ENCODE results near the gene GALNT6. TPM values are rescaled to one million over a fixed set of nuclear protein-coding genes. Genes with fewer than 3 reads are reported as not detected.

The GALNT6 gene
- total and polyA plus RNA-seq, 2 experiments from 2014 or later: 28.4 to 30.7 TPM

DNA sequence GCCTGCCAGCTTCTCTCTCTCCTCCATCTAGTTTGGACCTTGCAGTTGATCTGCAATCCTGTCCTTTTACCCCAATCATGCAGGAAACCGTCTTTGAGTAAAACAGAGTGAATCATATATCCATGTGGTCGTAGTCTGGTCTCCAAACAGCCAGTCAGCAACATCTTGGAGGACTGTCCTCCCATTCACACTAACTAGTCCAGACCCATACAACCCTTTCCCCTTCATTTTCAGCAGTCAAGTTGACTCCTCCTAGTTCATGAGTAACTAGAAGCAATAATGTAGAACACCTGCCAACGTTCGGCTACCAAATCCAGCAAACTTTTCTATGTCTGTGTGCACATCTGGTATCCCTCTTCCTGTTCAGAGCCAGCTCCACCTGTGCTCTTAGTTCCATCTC lies 56.4 kb downstream of the GALNT6 start:
- WGBS (ENCODE audit: low lambda C conversion rate, missing lambda C conversion rate): 68% methylated on average over 4 of the region's 4 CpGs
- TF ChIP-seq EZH2 (IDR thresholded peaks at IDR 0.05; ENCODE audit: borderline replicate concordance) (no peak), EZH2phosphoT487 (IDR thresholded peaks at IDR 0.05; ENCODE audit: low read depth, severe bottlenecking, unreplicated experiment) (no peak)
- TF ChIP-seq, protein P1, sequence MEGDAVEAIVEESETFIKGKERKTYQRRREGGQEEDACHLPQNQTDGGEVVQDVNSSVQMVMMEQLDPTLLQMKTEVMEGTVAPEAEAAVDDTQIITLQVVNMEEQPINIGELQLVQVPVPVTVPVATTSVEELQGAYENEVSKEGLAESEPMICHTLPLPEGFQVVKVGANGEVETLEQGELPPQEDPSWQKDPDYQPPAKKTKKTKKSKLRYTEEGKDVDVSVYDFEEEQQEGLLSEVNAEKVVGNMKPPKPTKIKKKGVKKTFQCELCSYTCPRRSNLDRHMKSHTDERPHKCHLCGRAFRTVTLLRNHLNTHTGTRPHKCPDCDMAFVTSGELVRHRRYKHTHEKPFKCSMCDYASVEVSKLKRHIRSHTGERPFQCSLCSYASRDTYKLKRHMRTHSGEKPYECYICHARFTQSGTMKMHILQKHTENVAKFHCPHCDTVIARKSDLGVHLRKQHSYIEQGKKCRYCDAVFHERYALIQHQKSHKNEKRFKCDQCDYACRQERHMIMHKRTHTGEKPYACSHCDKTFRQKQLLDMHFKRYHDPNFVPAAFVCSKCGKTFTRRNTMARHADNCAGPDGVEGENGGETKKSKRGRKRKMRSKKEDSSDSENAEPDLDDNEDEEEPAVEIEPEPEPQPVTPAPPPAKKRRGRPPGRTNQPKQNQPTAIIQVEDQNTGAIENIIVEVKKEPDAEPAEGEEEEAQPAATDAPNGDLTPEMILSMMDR (IDR thresholded peaks at IDR 0.05; ENCODE audit: poor library complexity): no peak
- H3K27ac ChIP-seq: no peak overlapping the region

DNA sequence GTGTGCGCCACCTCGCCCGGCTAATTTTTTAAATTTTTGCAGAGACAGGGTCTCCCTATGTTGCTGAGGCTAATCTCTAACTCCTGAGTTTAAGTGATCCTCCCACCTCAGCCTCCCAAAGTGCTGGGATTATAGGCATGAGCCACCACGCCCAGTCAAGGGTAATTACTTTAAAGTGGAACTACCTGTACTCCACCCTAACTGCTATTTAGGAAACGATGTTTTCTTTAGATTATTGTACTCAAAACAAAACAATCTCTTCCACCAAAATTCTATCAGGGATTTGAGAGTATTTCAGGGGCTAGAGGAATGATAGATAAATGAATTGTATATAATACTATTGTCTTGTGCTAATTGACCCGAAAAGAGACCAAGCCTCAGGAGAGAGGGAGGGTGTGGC lies 57.7 kb downstream of the GALNT6 start:
- 74% methylated on average over 6 of the region's 6 CpGs for WGBS (ENCODE audit: low lambda C conversion rate, missing lambda C conversion rate)
- H3K4me2 ChIP-seq: no peak overlapping the region
- H3K9me3 ChIP-seq (ENCODE audit: low read depth): no peaks in the 10 kb centered on the region

More for the DNA sequence above, 56.4 kb downstream of the GALNT6 start:
- no peak for DNase-seq (ENCODE audit: low spot score)
- Histone ChIP-seq H3K4me2 (no peak overlapping the region), H3K9me2 (replicated peaks; ENCODE audit: insufficient read depth) (no peaks in the 10 kb centered on the region), H3K27me3 (no peaks in the 10 kb centered on the region), H3K36me3 (replicated peaks; ENCODE audit: insufficient read depth, low read depth) (no peaks in the 10 kb centered on the region), H3K4me1 (ENCODE audit: insufficient read depth) (no peaks in the 10 kb centered on the region), H3K4me3 (no peak overlapping the region), H3K9me3 (ENCODE audit: low read depth) (no peaks in the 10 kb centered on the region), H2AFZ (no peak overlapping the region), H3K79me2 (no peaks in the 10 kb centered on the region), H4K20me1 (ENCODE audit: insufficient read depth, poor library complexity, severe bottlenecking) (no peaks in the 10 kb centered on the region)

DNA sequence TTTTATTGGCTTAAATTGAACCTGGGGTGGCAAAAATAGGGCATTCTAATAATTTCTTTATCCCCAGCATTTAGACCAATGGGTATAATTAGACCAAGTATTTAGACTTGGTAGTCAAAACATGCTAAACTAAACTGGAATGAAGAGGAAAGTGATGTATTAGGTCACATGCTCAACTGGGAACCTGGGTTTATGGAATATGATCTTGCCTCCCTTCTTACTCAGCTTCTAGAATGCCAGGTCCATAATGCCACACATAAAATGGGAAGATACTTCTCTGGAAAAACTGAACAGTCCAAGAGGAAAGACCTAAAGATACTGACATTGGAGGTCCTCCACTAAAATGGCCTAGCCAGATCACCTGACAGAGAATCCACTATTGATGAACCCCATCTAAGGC lies 61.0 kb downstream of the GALNT6 start:
- no peaks in the 10 kb centered on the region for H3K4me1 ChIP-seq (ENCODE audit: insufficient read depth)
- no peaks in the 10 kb centered on the region for H3K27me3 ChIP-seq
- no peaks in the 10 kb centered on the region for H3K36me3 ChIP-seq (replicated peaks; ENCODE audit: insufficient read depth, low read depth)
- no peak overlapping the region for H3K4me2 ChIP-seq
- no peak overlapping the region for H2AFZ ChIP-seq
- no peak overlapping the region for H3K4me3 ChIP-seq
- DNase-seq (ENCODE audit: low spot score): no peak
- no peak for TF ChIP-seq EZH2 (IDR thresholded peaks at IDR 0.05; ENCODE audit: borderline replicate concordance)
- TF ChIP-seq EZH2phosphoT487 (IDR thresholded peaks at IDR 0.05; ENCODE audit: low read depth, severe bottlenecking, unreplicated experiment): no peak
- TF ChIP-seq, protein P1 (IDR thresholded peaks at IDR 0.05; ENCODE audit: poor library complexity): no peak
- no peak overlapping the region for H3K27ac ChIP-seq
- no peaks in the 10 kb centered on the region for H3K9me2 ChIP-seq (replicated peaks; ENCODE audit: insufficient read depth)
- no peaks in the 10 kb centered on the region for H4K20me1 ChIP-seq (ENCODE audit: insufficient read depth, poor library complexity, severe bottlenecking)
- H3K9me3 ChIP-seq (ENCODE audit: low read depth): no peaks in the 10 kb centered on the region
- H3K79me2 ChIP-seq: no peaks in the 10 kb centered on the region

More for the DNA sequence above, 57.7 kb downstream of the GALNT6 start:
- no peaks in the 10 kb centered on the region for H4K20me1 ChIP-seq (ENCODE audit: insufficient read depth, poor library complexity, severe bottlenecking)
- DNase-seq (ENCODE audit: low spot score): no peak
- H3K4me3 ChIP-seq: no peak overlapping the region
- H3K4me1 ChIP-seq (ENCODE audit: insufficient read depth): no peaks in the 10 kb centered on the region
- no peaks in the 10 kb centered on the region for H3K9me2 ChIP-seq (replicated peaks; ENCODE audit: insufficient read depth)
- no peaks in the 10 kb centered on the region for H3K27me3 ChIP-seq
- H3K27ac ChIP-seq: no peak overlapping the region
- no peaks in the 10 kb centered on the region for H3K36me3 ChIP-seq (replicated peaks; ENCODE audit: insufficient read depth, low read depth)
- no peak overlapping the region for H2AFZ ChIP-seq
- TF ChIP-seq, protein P1 (IDR thresholded peaks at IDR 0.05; ENCODE audit: poor library complexity): no peak
- no peak for TF ChIP-seq EZH2 (IDR thresholded peaks at IDR 0.05; ENCODE audit: borderline replicate concordance)
- no peak for TF ChIP-seq EZH2phosphoT487 (IDR thresholded peaks at IDR 0.05; ENCODE audit: low read depth, severe bottlenecking, unreplicated experiment)
- H3K79me2 ChIP-seq: no peaks in the 10 kb centered on the region

DNA sequence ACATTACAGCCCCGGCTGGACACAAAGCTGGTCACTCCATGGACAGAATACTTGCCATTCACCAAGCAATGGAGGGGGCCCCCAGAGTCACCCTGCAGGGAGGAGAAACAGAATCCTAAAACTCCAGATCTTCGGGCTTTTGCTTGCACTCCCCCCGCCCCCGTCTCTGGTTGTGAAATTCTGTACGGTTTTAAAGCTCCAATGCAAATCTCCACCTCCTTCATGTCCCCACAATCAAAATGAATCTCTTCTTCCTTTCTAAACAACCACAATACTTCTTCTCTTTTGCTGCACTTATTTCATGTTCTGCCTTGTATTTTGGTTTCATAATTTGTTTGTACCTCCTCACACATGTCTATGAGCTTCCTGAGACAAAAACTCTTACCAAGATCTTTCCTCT lies 61.5 kb downstream of the GALNT6 start:
- no peak overlapping the region for H3K4me2 ChIP-seq
- H3K9me2 ChIP-seq (replicated peaks; ENCODE audit: insufficient read depth): no peaks in the 10 kb centered on the region
- no peak overlapping the region for H3K4me3 ChIP-seq
- TF ChIP-seq, protein P1 (IDR thresholded peaks at IDR 0.05; ENCODE audit: poor library complexity): no peak
- TF ChIP-seq EZH2 (IDR thresholded peaks at IDR 0.05; ENCODE audit: borderline replicate concordance): no peak
- TF ChIP-seq EZH2phosphoT487 (IDR thresholded peaks at IDR 0.05; ENCODE audit: low read depth, severe bottlenecking, unreplicated experiment): no peak
- H4K20me1 ChIP-seq (ENCODE audit: insufficient read depth, poor library complexity, severe bottlenecking): no peaks in the 10 kb centered on the region
- no peaks in the 10 kb centered on the region for H3K4me1 ChIP-seq (ENCODE audit: insufficient read depth)
- H3K27me3 ChIP-seq: no peaks in the 10 kb centered on the region
- no peaks in the 10 kb centered on the region for H3K36me3 ChIP-seq (replicated peaks; ENCODE audit: insufficient read depth, low read depth)
- H3K79me2 ChIP-seq: no peaks in the 10 kb centered on the region
- no peak for DNase-seq (ENCODE audit: low spot score)
- H3K27ac ChIP-seq: no peak overlapping the region
- H2AFZ ChIP-seq: no peak overlapping the region
- H3K9me3 ChIP-seq (ENCODE audit: low read depth): no peaks in the 10 kb centered on the region
- WGBS (ENCODE audit: low lambda C conversion rate, missing lambda C conversion rate): 84% methylated on average over 5 of the region's 5 CpGs

Data from hepatocyte (in vitro differentiated cells).